GM19455 (cell line): Measurements from ENCODE around the gene NAPEPLD.
"Not testable (repeated sequence)": the region's sequence is repeated elsewhere in the genome, so short reads cannot be mapped to it uniquely, and the experiment has no call there.

Experiments
- ATAC-seq: cut with Tn5 transposase; IDR thresholded peaks from one replicate; pipeline ENCODE4 v1.9.1; 2021; ENCODE audit not compliant: unreplicated experiment

Gene NAPEPLD

GRCh38 chr7:103114576-103115008 lies 34.3 kb downstream of the NAPEPLD start:
- ATAC-seq: no peak

- no peak for ATAC-seq
Measured at GRCh38 chr7:103113164-103113563, 35.7 kb downstream of the NAPEPLD start.

GRCh38 chr7:103106703-103107070 lies 42.2 kb downstream of the NAPEPLD start:
- ATAC-seq: not testable (repeated sequence)

GRCh38 chr7:103106005-103106702 lies 42.7 kb downstream of the NAPEPLD start:
- ATAC-seq: no peak

- no peak for ATAC-seq
Measured at GRCh38 chr7:103101543-103101942, 47.4 kb downstream of the NAPEPLD start.

GRCh38 chr7:103100348-103100747 lies 48.6 kb downstream of the NAPEPLD start:
- ATAC-seq: no peak

- ATAC-seq: no peak
Measured at GRCh38 chr7:103097041-103097440, 51.9 kb downstream of the NAPEPLD start.

- ATAC-seq: not testable (repeated sequence)
Measured at GRCh38 chr7:103095558-103095957, 53.3 kb downstream of the NAPEPLD start.

GRCh38 chr7:103094102-103094501 lies 54.8 kb downstream of the NAPEPLD start:
- ATAC-seq: no peak

- no peak for ATAC-seq
Measured at GRCh38 chr7:103093429-103093828, 55.5 kb downstream of the NAPEPLD start.

GRCh38 chr7:103092321-103092720 lies 56.6 kb downstream of the NAPEPLD start:
- ATAC-seq: not testable (repeated sequence)

GRCh38 chr7:103083210-103083609 lies 65.7 kb downstream of the NAPEPLD start:
- no peak for ATAC-seq

- no peak for ATAC-seq
Measured at GRCh38 chr7:103082497-103082896, 66.4 kb downstream of the NAPEPLD start.

GRCh38 chr7:103080923-103081322 lies 68.0 kb downstream of the NAPEPLD start:
- ATAC-seq: no peak

- no peak for ATAC-seq
Measured at GRCh38 chr7:103079836-103080235, 69.1 kb downstream of the NAPEPLD start.

- not testable (repeated sequence) for ATAC-seq
Measured at GRCh38 chr7:103078226-103078625, 70.7 kb downstream of the NAPEPLD start.

GRCh38 chr7:103077318-103077717 lies 71.6 kb downstream of the NAPEPLD start:
- ATAC-seq: no peak

- no peak for ATAC-seq
Measured at GRCh38 chr7:103076764-103077163, 72.1 kb downstream of the NAPEPLD start.

GRCh38 chr7:103075337-103075918 lies 73.5 kb downstream of the NAPEPLD start:
- peak; percentile 54 for ATAC-seq

GRCh38 chr7:103074519-103075336 lies 74.2 kb downstream of the NAPEPLD start, which contains the start of the genes ARMC10 and FBXL13:
Gene ARMC10 (plus strand): TSS chr7:103075140. CDS start chr7:103075273, 133 bp downstream.
Gene FBXL13 (minus strand): TSS chr7:103074796.
- ATAC-seq: peak; percentile 95

GRCh38 chr7:103073989-103074518 lies 74.8 kb downstream of the NAPEPLD start:
- no peak for ATAC-seq
